ENCODE measurements around the gene MB. TPM values are rescaled to one million over a fixed set of nuclear protein-coding genes. Genes with fewer than 3 reads are reported as not detected.

MB gene
- total RNA-seq, 1 experiment from 2014 or later, result 1.5 TPM

- no peak for TF ChIP-seq EZH2 (IDR thresholded peaks at IDR 0.05)
- no peak for TF ChIP-seq FOSL1 (IDR thresholded peaks at IDR 0.05; ENCODE audit: low read depth)
- no peak for TF ChIP-seq REST (IDR thresholded peaks at IDR 0.05; ENCODE audit: low read depth)
Observed at GRCh38 chr22:35578836-35579575, 38.1 kb downstream of the MB start (continued).

- Histone ChIP-seq H4K20me1 (ENCODE audit: insufficient read depth) (no peaks in the 10 kb centered on the region), H3K9me2 (ENCODE audit: insufficient read depth) (no peaks in the 10 kb centered on the region), H3K9me3 (ENCODE audit: control insufficient read depth in 1 of 2, insufficient read depth in 1 of 2, low read depth in 1 of 2, low read length in 2 of 2) (no peaks in the 10 kb centered on the region), H3K27ac (ENCODE audit: low read depth, low read length) (no peak overlapping the region), H3K4me1 (ENCODE audit: control insufficient read depth in 1 of 2, insufficient read depth in 2 of 2, low read length in 2 of 2) (peaks cover 0 to 6% of the 10 kb centered on the region in 2 experiments; a peak in 2 of 4 replicates), H2AFZ (ENCODE audit: low read depth, low read length, poor library complexity, severe bottlenecking) (no peak overlapping the region), H3K9ac (ENCODE audit: low read length) (no peak overlapping the region), H3K4me2 (ENCODE audit: low read length) (no peak overlapping the region), H3K4me3 (replicated peaks in 1 of 2; ENCODE audit: low read depth in 1 of 2, low read length in 2 of 2) (no peak overlapping the region), H3K27me3 (ENCODE audit: insufficient read depth, low read length) (no peaks in the 10 kb centered on the region), H3K79me2 (ENCODE audit: insufficient read depth, low read length) (no peaks in the 10 kb centered on the region), H3K36me3 (ENCODE audit: control insufficient read depth in 1 of 2, insufficient read depth in 2 of 2, low read length in 2 of 2) (no peaks in the 10 kb centered on the region)
- no peak for TF ChIP-seq FOSL1 (IDR thresholded peaks at IDR 0.05; ENCODE audit: low read depth)
- TF ChIP-seq TCF7L2 (IDR thresholded peaks at IDR 0.05; ENCODE audit: borderline replicate concordance, extremely low read depth, insufficient read depth, insufficient read length), result no peak
- TF ChIP-seq SP1 (IDR thresholded peaks at IDR 0.05; ENCODE audit: low read depth), result no peak
- no peak for TF ChIP-seq POLR2AphosphoS5 (IDR thresholded peaks at IDR 0.05; ENCODE audit: low read depth, low read length)
- no peak for TF ChIP-seq EZH2 (IDR thresholded peaks at IDR 0.05)
- TF ChIP-seq ATF3 (IDR thresholded peaks at IDR 0.05), result no peak
- TF ChIP-seq EGR1 (IDR thresholded peaks at IDR 0.05; ENCODE audit: low read depth), result no peak
- TF ChIP-seq YY1 (IDR thresholded peaks at IDR 0.05; ENCODE audit: extremely low read depth, insufficient replicate concordance, low read depth, low read length), result no peak
- TF ChIP-seq REST (IDR thresholded peaks at IDR 0.05; ENCODE audit: low read depth), result no peak
- no peak for TF ChIP-seq RAD21 (IDR thresholded peaks at IDR 0.05; ENCODE audit: low read depth)
- TF ChIP-seq JUND (IDR thresholded peaks at IDR 0.05), result no peak
- TF ChIP-seq ELF1 (IDR thresholded peaks at IDR 0.05; ENCODE audit: borderline replicate concordance, low read depth), result no peak
- no peak for TF ChIP-seq ZFX (IDR thresholded peaks at IDR 0.05)
- TF ChIP-seq EZH2phosphoT487 (IDR thresholded peaks at IDR 0.05; ENCODE audit: borderline replicate concordance), result no peak
- no TSS peak for BruUV-seq (replicated peaks)
- ChIA-PET POLR2A (no interaction called here), CTCF (no interaction called here), RAD21 (ENCODE audit: low non-redundant PET in 1 of 2, low total read pairs in 2 of 2, uncharacterized antibody in 2 of 2, unreplicated experiment in 2 of 2) (no interaction called here)
- intact Hi-C loops (cut with micrococcal nuclease), result no loop called here
- no peak for DNase-seq (ENCODE audit: low read depth, low spot score)
- no peak for ATAC-seq
Observed at GRCh38 chr22:35577799-35578659, 39.1 kb downstream of the MB start.
